ENCODE data around the gene NFASC. TPM values are rescaled to one million over a fixed set of nuclear protein-coding genes. Genes with fewer than 3 reads are reported as not detected.

The NFASC gene
- total and polyA plus RNA-seq, 2 donors from 2014 or later = 23.2 to 29.9 TPM

GRCh38 chr1:204894606-204895005 is 23.9 kb downstream of the NFASC start:
- no peak for TF ChIP-seq CTCF (IDR thresholded peaks at IDR 0.05; ENCODE audit: borderline replicate concordance, extremely low read depth, insufficient read depth)
- Histone ChIP-seq H3K36me3 (ENCODE audit: control insufficient read depth in 2 of 3, insufficient read depth in 3 of 3, low read length in 3 of 3) (no peaks in the 10 kb centered on the region), H3K9ac (ENCODE audit: low read length in 3 of 3) (no peak overlapping the region), H3K4me1 (ENCODE audit: control insufficient read depth in 2 of 3, insufficient read depth in 2 of 3, low read depth in 1 of 3, low read length in 3 of 3) (peaks cover 0 to 3% (median 3%) of the 10 kb centered on the region in 3 donors), H3K9me3 (ENCODE audit: control insufficient read depth in 2 of 3, insufficient read depth in 1 of 3, low read length in 3 of 3) (no peaks in the 10 kb centered on the region), H3K4me3 (ENCODE audit: low read length in 3 of 3) (no peak overlapping the region), H3K27me3 (ENCODE audit: control insufficient read depth, insufficient read depth, low read length) (no peaks in the 10 kb centered on the region), H3K27ac (ENCODE audit: low read depth in 2 of 2, low read length in 2 of 2) (no peak overlapping the region)
- intact Hi-C loops (cut with DNase I) = no loop called here
- no peak for DNase-seq
- FAIRE-seq = no peak

GRCh38 chr1:204896023-204896422 is 25.4 kb downstream of the NFASC start:
- TF ChIP-seq CTCF (IDR thresholded peaks at IDR 0.05; ENCODE audit: borderline replicate concordance, extremely low read depth, insufficient read depth) = no peak
- H3K9me3 ChIP-seq (ENCODE audit: control insufficient read depth in 2 of 3, insufficient read depth in 1 of 3, low read length in 3 of 3) = no peaks in the 10 kb centered on the region
- peaks cover 0 to 3% (median 3%) of the 10 kb centered on the region in 3 donors for H3K4me1 ChIP-seq (ENCODE audit: control insufficient read depth in 2 of 3, insufficient read depth in 2 of 3, low read depth in 1 of 3, low read length in 3 of 3)
- DNase-seq (no peak), FAIRE-seq (no peak)
- no peaks in the 10 kb centered on the region for H3K36me3 ChIP-seq (ENCODE audit: control insufficient read depth in 2 of 3, insufficient read depth in 3 of 3, low read length in 3 of 3)
- intact Hi-C loops (cut with DNase I) = no loop called here
- H3K27me3 ChIP-seq (ENCODE audit: control insufficient read depth, insufficient read depth, low read length) = no peaks in the 10 kb centered on the region
- H3K4me3 ChIP-seq (ENCODE audit: low read length in 3 of 3) = no peak overlapping the region
- H3K9ac ChIP-seq (ENCODE audit: low read length in 3 of 3) = no peak overlapping the region
- no peak overlapping the region for H3K27ac ChIP-seq (ENCODE audit: low read depth in 2 of 2, low read length in 2 of 2)

- no peak for DNase-seq
- FAIRE-seq = no peak
- intact Hi-C loops (cut with DNase I) = no loop called here
- peaks cover 0 to 3% (median 0%) of the 10 kb centered on the region in 3 donors for H3K4me1 ChIP-seq (ENCODE audit: control insufficient read depth in 2 of 3, insufficient read depth in 2 of 3, low read depth in 1 of 3, low read length in 3 of 3)
- no peak overlapping the region for H3K4me3 ChIP-seq (ENCODE audit: low read length in 3 of 3)
- H3K36me3 ChIP-seq (ENCODE audit: control insufficient read depth in 2 of 3, insufficient read depth in 3 of 3, low read length in 3 of 3) = no peaks in the 10 kb centered on the region
- no peak overlapping the region for H3K9ac ChIP-seq (ENCODE audit: low read length in 3 of 3)
- no peak overlapping the region for H3K27ac ChIP-seq (ENCODE audit: low read depth in 2 of 2, low read length in 2 of 2)
- TF ChIP-seq CTCF (IDR thresholded peaks at IDR 0.05; ENCODE audit: borderline replicate concordance, extremely low read depth, insufficient read depth) = no peak
- no peaks in the 10 kb centered on the region for H3K27me3 ChIP-seq (ENCODE audit: control insufficient read depth, insufficient read depth, low read length)
- H3K9me3 ChIP-seq (ENCODE audit: control insufficient read depth in 2 of 3, insufficient read depth in 1 of 3, low read length in 3 of 3) = no peaks in the 10 kb centered on the region
These were observed 26.3 kb downstream of the NFASC start for GRCh38 chr1:204896787-204897469.

GRCh38 chr1:204900721-204901120 is 30.1 kb downstream of the NFASC start:
- FAIRE-seq (no peak), DNase-seq (no peak)
- intact Hi-C loops (cut with DNase I) = no loop called here
- no peaks in the 10 kb centered on the region for H3K9me3 ChIP-seq (ENCODE audit: control insufficient read depth in 2 of 3, insufficient read depth in 1 of 3, low read length in 3 of 3)
- H3K9ac ChIP-seq (ENCODE audit: low read length in 3 of 3) = no peak overlapping the region
- H3K27ac ChIP-seq (ENCODE audit: low read depth in 2 of 2, low read length in 2 of 2) = no peak overlapping the region
- H3K4me1 ChIP-seq (ENCODE audit: control insufficient read depth in 2 of 3, insufficient read depth in 2 of 3, low read depth in 1 of 3, low read length in 3 of 3) = no peaks in the 10 kb centered on the region
- TF ChIP-seq CTCF (IDR thresholded peaks at IDR 0.05; ENCODE audit: borderline replicate concordance, extremely low read depth, insufficient read depth) = no peak
- no peak overlapping the region for H3K4me3 ChIP-seq (ENCODE audit: low read length in 3 of 3)
- H3K27me3 ChIP-seq (ENCODE audit: control insufficient read depth, insufficient read depth, low read length) = no peaks in the 10 kb centered on the region
- H3K36me3 ChIP-seq (ENCODE audit: control insufficient read depth in 2 of 3, insufficient read depth in 3 of 3, low read length in 3 of 3) = no peaks in the 10 kb centered on the region

Measured in kidney (tissue), 14 donors.